ENCODE measurements around the gene APP.

Gene APP

GRCh38 chr21:25837533-25838265 lies 332.9 kb downstream of the APP start:
- DNase-seq (ENCODE audit: low read depth in 2 of 2, low spot score in 1 of 2), result no peak

GRCh38 chr21:25836396-25836795 lies 334.2 kb downstream of the APP start:
- DNase-seq (ENCODE audit: low read depth in 2 of 2, low spot score in 1 of 2), result no peak

- DNase-seq (ENCODE audit: low read depth in 2 of 2, low spot score in 1 of 2), result no peak
These were observed 336.2 kb downstream of the APP start for GRCh38 chr21:25834381-25834780.

GRCh38 chr21:25831300-25831960 lies 339.1 kb downstream of the APP start:
- no peak for DNase-seq (ENCODE audit: low read depth in 2 of 2, low spot score in 1 of 2)

Measured in stimulated activated CD8-positive, alpha-beta memory T cell treated with anti-CD3 and anti-CD28 coated beads, Interleukin-4, amount 100 ng/mL, for 4 hours (primary cell).